ENCODE data around the gene CDHR1.
"Not testable (repeated sequence)": the region's sequence is repeated elsewhere in the genome, so short reads cannot be mapped to it uniquely, and the experiment has no call there.

CDHR1 gene

DNA sequence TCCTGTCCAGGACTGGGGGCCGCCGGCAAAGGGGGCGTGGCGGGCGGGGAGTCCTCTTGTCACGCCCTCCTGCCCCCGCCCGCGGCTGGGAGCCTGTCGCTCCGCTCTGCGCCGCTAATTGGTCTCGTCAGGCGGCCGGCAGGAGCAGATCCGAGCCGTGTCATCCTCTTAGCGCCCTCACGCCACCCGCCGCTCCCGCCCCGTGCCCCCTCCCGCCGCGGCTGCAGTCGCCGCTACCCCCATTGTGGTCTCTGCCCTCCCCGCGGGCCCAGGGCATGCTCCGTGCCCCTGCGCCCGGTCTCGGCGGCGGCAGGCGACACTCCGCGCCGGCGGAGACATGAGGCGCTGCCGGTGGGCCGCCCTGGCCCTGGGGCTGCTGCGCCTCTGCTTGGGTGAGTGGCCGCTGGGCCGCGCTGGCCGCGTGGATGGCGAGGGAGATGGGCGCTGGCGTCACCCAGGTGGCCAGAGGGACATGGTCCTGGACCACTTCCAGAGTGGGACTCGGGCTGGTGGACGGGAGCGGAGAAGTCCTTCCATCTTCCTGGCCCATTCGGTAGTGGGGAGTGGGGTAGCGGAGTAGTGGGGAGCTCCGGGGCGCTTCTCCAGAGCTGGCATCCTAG is at the start of gene CDHR1:
CDHR1 (plus strand) TSS at position 114 of the 620 bp plus-strand sequence; CDS start at position 338, 224 bp downstream.
- no peak for DNase-seq (ENCODE audit: low read depth)

DNA sequence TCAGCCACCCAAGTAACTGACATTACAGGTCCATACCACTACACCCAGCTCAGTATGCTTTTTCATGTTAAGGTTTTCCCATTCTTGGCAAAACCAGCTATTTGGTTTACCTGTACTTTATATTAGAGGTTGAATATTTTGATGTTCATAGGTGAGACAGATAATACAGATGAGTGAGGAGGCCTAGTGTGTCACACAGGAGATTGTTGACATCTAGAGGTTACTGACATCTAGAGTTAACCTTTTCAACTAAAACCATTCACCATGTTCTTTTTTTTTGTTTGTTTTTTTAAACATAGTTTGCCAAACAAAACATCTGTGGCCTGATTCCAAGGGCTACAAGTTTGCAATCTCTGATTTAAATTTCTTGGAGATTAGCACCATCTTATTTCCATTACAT is 47.0 kb upstream of the CDHR1 start:
- no peak for DNase-seq (ENCODE audit: low read depth)

DNA sequence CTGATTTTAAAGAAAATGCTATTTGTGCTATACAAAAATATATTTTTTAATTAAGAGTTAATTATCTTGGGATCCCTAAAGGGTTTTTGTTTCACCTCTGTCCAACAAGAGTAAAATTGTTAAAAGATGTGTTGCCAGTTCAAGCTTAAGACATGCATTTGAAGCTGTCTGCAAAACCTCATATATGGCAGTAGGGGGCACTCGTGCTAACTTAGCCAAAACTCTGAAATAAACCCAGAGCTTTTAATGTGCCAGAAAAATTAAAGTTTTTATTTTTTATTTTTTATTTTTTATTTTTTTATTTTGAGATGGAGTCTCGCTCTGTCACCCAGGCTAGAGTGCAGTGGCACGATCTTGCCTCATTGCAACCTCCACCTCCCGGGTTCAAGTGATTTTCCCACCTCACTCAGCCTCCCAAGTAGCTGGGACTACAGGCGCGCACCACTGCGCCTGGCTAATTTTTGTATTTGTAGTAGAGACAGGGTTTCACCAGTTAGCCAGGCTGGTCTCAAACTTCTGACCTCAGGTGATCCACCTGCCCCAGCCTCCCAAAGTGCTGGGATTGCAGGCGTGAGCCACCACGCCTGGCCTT is 46.2 kb upstream of the CDHR1 start:
- DNase-seq (ENCODE audit: low read depth) = peak; percentile 18

DNA sequence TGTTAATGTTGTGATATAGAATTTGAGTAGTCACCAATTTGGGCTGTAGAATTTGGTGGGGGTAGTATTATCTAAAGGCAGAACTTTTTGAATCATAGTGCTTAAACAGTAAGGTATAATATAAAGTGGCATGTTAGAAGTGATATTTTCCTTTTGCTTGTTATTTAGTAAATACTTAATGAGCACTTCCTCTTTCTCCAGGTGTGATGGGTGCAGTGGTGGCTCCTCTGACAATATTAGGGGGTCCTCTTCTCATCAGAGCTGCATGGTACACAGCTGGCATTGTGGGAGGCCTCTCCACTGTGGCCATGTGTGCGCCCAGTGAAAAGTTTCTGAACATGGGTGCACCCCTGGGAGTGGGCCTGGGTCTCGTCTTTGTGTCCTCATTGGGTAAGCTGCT is 44.5 kb upstream of the CDHR1 start:
- no peak for DNase-seq (ENCODE audit: low read depth)

DNA sequence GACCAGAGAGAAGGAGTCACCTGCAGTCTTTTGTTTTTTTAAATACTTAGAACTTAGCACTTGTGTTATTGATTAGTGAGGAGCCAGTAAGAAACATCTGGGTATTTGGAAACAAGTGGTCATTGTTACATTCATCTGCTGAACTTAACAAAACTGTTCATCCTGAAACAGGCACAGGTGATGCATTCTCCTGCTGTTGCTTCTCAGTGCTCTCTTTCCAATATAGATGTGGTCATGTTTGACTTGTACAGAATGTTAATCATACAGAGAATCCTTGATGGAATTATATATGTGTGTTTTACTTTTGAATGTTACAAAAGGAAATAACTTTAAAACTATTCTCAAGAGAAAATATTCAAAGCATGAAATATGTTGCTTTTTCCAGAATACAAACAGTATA is 41.6 kb upstream of the CDHR1 start:
- DNase-seq (ENCODE audit: low read depth) = no peak

DNA sequence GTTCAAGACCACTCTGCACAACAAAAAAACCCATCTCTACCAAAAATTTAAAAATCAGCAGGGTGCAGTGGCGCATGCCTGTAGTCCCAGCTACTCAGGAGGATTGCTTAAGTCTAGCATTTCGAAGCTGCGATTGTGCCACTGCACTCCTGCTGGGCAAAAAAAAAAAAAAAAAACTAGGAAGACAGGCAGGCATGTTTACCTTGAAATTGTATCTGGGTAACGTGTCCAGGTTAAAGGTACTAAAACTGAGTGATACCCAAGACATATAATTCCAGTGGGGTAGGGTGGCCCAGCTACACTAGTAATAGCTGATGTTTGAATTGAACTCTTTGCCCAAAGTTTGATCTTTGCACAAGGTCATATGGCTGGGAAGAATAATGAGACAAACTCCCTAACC is 38.8 kb upstream of the CDHR1 start:
- no peak for DNase-seq (ENCODE audit: low read depth)

DNA sequence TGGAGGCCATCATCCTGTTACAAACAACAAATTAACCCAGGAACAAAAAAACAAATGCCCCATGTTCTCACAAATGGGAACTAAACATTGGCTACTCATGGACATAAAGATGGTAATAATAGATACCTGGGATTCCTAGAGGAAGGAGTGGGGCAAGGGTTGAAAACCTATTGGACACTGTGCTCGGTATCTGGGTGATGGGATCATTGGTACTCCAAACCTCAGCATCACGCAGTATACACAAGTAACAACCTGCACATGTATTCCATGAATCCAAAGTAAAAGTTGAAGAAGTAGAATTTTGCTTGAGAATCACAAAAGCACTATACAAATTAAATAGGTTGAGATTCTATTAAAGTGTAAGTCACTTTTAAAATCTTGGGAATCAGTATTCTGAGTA is 38.3 kb upstream of the CDHR1 start:
- DNase-seq (ENCODE audit: low read depth) = no peak

DNA sequence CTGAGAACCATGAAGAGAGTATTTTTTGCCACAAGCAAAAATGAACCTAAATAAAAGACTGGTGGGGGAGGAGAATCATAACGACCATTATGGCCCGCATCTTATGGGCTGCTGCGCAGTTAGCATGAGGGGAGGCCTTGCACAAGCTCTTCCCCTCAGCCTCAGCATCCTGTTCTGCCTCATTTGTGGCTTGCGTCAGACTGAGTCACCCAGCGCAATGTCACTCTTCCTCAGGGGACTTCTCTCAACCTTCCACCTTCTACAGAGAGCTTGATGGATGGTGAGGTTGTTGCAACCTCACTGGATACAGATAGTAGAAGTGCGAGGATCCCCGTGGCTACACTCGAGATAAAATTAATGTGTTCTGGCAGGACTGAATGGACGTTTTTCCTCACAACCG is 37.6 kb upstream of the CDHR1 start:
- DNase-seq (ENCODE audit: low read depth) = no peak

DNA sequence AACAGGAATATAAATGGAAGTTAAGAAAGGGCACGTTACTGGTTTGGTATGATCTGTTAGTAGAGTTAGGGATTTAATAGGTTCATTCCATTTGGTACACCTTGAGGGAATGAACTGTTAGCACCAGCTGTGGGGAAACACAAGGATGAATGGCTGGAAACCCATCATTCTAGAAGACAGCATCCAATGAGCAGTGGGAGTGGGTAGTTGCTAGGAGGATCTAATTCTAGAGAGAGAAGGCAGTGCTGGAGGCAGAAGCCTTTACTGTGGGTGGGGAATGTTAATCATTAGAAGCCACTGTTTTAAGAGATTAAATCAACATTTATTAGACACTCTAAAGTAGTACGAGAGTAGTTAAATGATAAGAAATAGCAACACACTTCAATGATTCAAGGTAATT is 36.3 kb upstream of the CDHR1 start:
- no peak for DNase-seq (ENCODE audit: low read depth)

DNA sequence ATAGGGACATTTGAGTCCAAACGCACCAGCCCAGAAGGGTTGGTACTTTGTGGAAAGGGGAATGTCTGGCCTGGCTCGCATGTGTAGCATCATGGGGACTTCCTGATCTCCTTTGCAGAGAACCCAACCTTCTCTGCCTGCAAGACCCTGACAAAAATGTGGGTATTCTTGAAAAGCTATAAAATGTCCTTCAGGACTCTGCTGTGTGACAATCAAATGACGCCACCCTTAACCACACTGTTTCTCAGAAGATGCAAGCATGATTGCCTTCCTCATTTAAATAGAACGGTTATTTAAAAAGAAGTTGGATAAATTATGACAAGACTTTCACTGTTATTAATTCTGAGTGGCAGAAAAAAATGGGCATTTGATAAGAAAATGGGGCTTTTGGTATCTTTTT is 35.8 kb upstream of the CDHR1 start:
- DNase-seq (ENCODE audit: low read depth) = no peak

DNA sequence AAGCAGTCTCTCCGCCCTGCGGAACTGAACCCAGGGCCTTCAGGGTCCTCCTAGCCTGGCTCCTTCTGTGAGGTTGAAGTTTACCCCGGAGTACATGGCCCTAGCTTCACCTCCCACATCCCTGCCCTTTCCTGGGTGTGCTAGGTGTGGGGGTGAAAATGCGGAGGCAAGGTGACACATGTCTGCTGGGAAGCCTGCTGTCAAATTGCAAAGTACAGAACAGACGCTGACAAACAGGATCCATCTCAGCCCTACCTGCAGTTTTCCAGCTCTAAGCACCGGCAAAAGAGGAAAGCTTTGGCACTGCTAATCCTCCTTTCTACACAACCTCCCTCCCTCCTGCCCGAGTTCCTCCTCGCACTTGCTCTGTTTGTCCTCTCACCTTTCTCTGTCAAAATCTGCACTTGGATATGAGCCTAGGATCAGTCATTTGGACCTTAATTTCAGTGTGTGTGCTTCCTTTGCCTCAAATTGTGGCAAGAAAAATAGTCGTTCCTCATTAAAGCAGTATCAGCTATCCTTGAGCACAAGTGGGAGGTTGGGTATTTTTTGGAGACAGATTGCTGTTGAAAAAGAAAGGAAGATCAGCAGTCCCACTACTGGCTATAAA is 35.2 kb upstream of the CDHR1 start:
- no peak for DNase-seq (ENCODE audit: low read depth)

DNA sequence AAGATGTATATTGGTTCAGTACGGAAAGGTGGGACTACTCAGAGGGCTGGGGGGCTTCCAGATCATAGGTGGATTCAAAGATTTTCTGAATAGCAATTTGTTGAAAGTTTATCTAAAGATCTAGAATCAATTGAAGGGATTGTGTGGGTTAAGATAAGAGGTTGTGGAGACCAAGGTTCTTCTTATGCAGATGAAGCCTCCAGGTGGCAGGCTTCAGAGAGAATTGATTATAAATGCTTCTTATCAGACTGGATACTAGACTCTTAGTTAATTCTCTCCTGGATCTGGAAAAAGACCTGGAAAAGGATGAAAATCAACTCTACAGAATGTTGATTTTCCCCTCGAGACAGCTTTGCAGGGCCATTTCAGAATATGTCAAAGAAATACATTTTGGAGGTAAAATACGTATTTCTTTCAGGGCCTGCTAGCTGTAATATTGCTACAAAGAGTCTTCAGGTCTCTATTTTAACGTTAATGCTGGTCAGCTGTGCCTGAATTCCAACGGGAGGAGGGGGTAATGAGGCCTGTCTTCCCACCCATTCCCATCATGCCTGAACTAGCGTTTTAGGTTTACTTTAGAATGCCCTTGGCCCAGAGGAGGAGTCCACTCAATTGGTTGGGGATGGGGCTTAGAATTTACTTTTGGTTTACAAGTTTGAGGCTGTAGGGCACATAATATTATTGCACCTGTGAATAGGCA is 33.5 kb upstream of the CDHR1 start:
- DNase-seq (ENCODE audit: low read depth) = no peak

DNA sequence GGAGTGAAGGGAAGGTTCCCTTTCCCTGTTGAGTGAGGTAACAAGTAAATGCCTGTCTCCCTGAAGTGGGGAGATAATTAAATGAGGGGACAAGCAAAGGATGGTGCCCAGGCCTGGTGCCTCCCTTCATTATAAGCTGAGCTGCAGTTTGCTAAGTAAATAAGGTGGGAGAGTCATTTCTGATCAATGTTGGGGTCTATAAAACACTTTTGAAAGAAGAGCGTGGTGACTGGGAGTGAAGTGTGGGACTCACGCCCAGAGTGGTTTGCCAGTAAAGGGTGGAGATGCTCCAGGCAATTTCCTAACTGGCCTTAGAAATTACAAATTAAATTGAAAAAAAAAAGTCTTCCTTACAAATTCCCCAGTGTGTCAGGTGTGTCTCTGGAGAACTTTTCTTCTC is 30.3 kb upstream of the CDHR1 start:
- DNase-seq (ENCODE audit: low read depth) = no peak

DNA sequence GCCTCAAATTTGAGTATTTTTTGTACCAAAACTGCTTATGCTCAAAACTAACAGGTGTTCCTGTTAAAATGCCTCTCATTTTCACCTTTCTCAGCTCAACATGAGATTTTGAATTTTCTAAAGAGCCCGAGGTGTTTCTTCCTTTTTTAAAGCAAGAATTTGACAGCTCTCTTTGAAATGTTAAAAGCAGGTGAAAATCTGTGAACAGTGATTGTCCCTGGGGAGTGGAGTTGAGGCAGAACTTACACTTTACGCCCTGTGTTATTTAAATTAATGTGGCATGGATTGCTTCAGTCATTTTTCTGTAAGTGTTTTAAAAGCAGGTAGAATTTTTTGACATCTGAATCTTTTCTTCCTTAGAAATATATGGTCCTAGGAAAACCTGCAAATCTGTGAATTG is 29.9 kb upstream of the CDHR1 start:
- no peak for DNase-seq (ENCODE audit: low read depth)

DNA sequence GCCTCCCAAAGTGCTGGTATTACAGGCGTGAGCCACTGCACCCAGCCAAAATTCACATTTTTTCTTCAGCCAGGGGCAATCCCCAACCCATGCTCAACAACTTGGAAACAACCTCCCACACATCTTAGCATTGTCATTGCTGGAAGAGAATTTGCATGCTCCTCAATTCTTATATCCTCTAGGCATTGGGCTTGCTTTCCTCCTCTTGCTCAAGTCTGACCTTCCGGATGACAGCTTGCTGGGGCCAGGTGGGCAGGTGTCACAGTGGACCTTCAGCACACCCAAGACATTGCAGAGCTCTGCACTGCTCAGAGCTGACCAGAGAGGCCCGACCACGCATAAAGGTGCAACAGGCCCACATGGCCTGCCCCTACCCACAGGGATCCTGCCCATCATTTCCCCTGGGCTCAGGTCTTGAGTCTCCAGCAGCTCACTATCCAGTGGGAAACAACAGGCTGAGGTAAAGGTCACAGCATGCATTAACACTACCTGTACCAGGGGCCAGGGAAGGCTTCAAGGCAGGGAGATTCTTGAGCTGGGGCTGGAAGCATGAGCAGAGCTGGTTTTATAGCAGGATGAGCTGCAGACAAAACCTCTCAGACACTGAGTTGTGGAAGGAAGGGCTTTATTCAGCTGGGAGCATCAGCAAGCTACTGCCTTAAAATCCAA is 27.6 kb upstream of the CDHR1 start:
- no peak for DNase-seq (ENCODE audit: low read depth)

DNA sequence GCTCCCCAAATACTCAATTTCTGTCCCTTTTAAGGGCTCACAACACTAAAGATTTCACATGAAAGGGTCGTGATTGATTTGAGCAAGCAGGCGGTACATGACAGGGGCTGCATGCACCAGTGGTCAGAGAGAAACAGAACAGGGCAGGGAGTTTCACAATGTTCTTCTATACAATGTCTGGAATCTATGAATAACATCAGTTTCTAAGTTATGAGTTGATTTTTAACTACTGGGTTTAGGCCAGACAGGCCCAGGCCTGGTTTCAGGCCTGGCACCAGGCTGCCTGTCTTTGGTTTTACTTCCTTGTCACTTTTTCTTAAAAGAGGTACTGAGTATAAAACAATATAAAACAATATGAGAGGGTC is 27.1 kb upstream of the CDHR1 start:
- not testable (repeated sequence) for DNase-seq (ENCODE audit: low read depth)

DNA sequence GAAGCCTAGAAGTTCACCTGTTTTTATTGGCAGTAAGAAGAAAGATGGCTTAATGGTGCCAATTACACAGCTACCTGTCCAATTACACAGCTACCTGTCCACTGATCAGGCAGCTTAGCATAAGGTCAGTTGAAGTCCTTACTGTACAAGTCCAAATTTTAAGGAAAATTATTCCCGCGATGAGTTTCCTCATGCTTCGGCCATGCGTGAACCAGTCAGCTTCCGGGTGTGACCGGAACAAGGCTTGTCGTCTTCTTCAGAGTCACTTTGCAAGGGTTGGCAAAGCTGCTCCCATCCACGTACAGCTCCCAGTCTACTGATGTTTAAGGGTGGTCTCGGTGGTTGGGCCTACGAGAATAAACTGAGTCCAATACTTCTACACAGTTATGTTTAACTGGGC is 26.0 kb upstream of the CDHR1 start:
- not testable (repeated sequence) for DNase-seq (ENCODE audit: low read depth)

DNA sequence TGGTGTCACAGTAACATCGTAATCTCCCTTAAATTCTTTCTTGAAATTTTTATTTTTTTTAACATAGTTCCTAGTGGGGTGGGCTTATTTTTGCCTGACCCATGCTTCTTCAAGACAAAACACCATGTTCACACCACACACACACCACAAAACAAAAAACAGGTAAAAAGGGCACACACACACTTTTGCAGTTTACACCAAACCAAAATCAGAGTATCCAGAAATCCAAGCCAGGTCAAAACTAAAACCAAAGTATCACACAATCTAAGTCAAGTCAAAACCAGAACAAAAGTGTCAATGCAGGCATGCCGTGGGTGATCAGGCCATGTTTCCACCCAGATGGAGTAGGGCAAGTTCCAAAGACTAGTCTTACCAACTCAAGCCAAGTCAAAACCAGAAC is 23.1 kb upstream of the CDHR1 start:
- not testable (repeated sequence) for DNase-seq (ENCODE audit: low read depth)

DNA sequence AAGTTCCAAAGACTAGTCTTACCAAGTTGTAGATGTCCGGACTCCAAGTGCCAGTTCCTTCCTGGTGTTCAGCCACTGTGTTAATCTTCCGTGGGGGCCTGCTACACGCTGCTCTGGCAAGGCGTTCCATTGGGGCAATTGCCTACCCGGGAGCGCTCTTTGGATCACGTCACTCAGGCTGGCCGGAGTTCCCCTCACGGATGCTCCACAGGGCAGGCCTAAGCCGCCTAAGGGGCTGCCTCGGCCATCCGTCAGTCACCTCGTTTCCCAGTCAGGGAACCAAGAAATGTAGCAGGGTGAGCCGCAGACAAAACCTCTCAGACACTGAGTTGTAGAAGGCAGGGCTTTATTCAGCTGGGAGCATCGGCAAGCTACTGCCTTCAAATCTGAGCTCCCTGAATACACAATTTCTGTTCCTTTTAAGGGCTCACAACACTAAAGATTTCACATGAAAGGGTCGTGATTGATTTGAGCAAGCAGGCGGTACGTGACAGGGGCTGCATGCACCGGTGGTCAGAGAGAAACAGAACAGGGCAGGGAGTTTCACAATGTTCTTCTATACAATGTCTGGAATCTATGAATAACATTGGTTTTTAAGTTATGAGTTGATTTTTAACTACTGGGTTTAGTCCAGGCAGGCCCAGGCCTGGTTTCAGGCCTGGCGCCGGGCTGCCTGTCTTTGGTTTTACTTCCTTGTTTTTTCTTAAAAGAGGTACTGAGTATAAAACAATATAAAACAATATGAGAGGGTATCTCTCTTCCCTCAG is 22.5 kb upstream of the CDHR1 start:
- not testable (repeated sequence) for DNase-seq (ENCODE audit: low read depth)

DNA sequence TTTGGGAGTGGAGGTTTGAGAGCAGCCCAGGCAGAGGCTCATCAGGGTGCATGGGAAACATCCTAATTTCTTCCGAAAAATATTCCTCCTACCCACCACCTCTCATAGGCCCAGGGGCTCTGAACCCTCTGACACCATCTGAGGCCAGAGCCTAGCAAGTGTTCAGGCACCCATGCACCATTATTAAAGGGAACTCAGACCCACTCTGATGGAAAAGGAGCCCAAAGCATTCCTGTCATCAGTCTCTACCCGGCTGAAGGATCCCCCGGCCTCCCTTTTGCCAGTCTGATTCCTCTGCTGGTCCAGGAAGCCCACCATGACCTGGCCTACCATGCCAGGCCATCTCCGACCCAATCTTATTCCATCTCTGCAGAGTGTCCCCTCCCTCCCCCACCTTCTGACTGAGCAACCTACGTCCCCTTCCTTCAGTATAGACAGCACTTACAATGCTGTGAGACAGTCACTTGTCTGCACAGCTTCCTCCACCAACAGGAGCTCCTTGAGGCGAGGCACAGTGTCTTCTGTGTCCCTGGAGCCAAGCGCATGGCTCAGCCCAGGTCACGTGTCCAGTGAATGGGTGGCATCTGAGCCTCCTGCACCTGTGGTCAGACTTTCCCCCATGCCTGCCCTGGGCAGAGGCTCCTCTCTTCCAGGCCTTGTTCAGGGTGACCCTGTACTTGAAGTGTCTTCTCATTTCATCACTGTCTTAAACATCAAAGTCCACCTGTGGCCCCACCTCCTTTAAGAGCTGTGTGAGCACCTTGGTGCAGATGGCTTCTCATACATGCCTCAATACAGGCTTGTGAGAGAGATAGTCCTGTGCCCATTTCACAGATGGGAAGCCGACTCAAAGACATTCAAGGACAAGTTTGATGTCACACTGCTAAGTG is 21.6 kb upstream of the CDHR1 start:
- no peak for DNase-seq (ENCODE audit: low read depth)

DNA sequence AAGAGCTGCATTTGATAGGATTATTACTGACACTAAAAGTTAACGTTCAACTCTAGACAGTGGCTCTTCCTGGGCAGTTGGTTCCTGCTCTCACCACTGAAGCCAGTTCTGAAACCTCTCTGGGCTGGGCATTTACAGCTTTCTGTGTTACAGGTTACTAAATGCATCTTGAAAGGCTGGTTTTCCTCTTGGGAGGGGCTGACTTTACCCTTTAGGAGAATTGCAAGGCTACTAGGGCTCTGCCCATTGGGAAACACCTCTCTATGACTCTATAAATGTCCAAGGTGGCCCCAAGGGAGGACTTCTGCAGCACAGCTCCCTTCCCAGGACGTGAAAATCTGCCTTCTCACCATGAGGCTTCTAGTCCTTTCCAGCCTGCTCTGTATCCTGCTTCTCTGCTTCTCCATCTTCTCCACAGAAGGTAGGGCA is 20.8 kb upstream of the CDHR1 start, which contains the start of gene GPR15LG:
GPR15LG (plus strand) TSS at position 301 of the 429 bp plus-strand sequence; CDS start at position 352, 51 bp downstream.
- DNase-seq (ENCODE audit: low read depth) = no peak

All from stromal cell of bone marrow (primary cell).